KMS-11 (cell line): ENCODE data around the gene B9D2.

Experiments
- H2AFZ ChIP-seq: fragments of 200-600 bp; sonication (generic); 2 replicates; pipeline ENCODE4 v1.6.1; 2016; ENCODE audit warnings: antibody characterized with exemption, mixed run types, low read depth
- H3K27ac ChIP-seq: fragments of 200-600 bp; sonication (generic); 2 replicates; pipeline ENCODE4 v1.6.1; 2016; ENCODE audit warnings: mild to moderate bottlenecking, mixed run types
- H3K27me3 ChIP-seq: fragments of 200-600 bp; sonication (generic); 2 replicates; pipeline ENCODE4 v1.6.1; 2017; ENCODE audit warnings: mild to moderate bottlenecking, low read depth, mixed run types, moderate library complexity; ENCODE audit not compliant: insufficient read depth
- H3K36me3 ChIP-seq: fragments of 200-600 bp; sonication (generic); 2 replicates; pipeline ENCODE4 v1.6.1; 2017; ENCODE audit warnings: mild to moderate bottlenecking, mixed run types; ENCODE audit not compliant: insufficient read depth
- H3K4me1 ChIP-seq: fragments of 200-600 bp; sonication (generic); 2 replicates; pipeline ENCODE4 v1.6.1; 2016; ENCODE audit warnings: mild to moderate bottlenecking, low read depth, mixed run types; ENCODE audit not compliant: poor library complexity, severe bottlenecking
- H3K4me2 ChIP-seq: fragments of 200-600 bp; sonication (generic); 2 replicates; pipeline ENCODE4 v1.7.0; 2016; ENCODE audit warnings: mild to moderate bottlenecking, mixed run types
- H3K4me3 ChIP-seq: fragments of 200-600 bp; sonication (generic); IDR thresholded peaks from 2 replicates; pipeline ENCODE4 v1.6.1; 2017; ENCODE audit warnings: low read depth, low read length, mixed read lengths; ENCODE audit not compliant: insufficient read depth
- H3K79me2 ChIP-seq: fragments of 200-600 bp; sonication (generic); 2 replicates; pipeline ENCODE4 v1.6.1; 2016; ENCODE audit warnings: low read depth, mixed run types; ENCODE audit not compliant: insufficient read depth
- H3K9ac ChIP-seq: fragments of 200-600 bp; sonication (generic); 2 replicates; pipeline ENCODE4 v1.6.1; 2016; ENCODE audit warnings: mild to moderate bottlenecking, mixed run types
- H4K20me1 ChIP-seq: fragments of 200-600 bp; sonication (generic); 2 replicates; pipeline ENCODE4 v1.6.1; 2016; ENCODE audit warnings: mild to moderate bottlenecking, mixed run types; ENCODE audit not compliant: insufficient read depth
- CTCF ChIP-seq: fragments of 200-600 bp; sonication (generic); conservative IDR thresholded peaks from 2 replicates; pipeline ENCODE4 v1.6.1; 2017; ENCODE audit warnings: low read depth, mild to moderate bottlenecking, antibody characterized with exemption, low read length, moderate library complexity, mixed read lengths

Gene B9D2

GRCh38 chr19:41369769-41370168, 5.8 kb upstream of the B9D2 start:
- TF ChIP-seq CTCF: no peak
- no peak overlapping the region for H3K9ac ChIP-seq
- no peak overlapping the region for H3K4me2 ChIP-seq
- H4K20me1 ChIP-seq: no peaks in the 10 kb centered on the region
- H2AFZ ChIP-seq: no peak overlapping the region
- no peaks in the 10 kb centered on the region for H3K36me3 ChIP-seq
- H3K79me2 ChIP-seq: no peaks in the 10 kb centered on the region
- no peak overlapping the region for H3K4me3 ChIP-seq
- peaks cover 14% of the 10 kb centered on the region for H3K4me1 ChIP-seq
- no peaks in the 10 kb centered on the region for H3K27me3 ChIP-seq
- H3K27ac ChIP-seq: no peak overlapping the region

- TF ChIP-seq CTCF: no peak
- Histone ChIP-seq H3K36me3 (no peaks in the 10 kb centered on the region), H2AFZ (no peak overlapping the region), H3K4me1 (peaks cover 19% of the 10 kb centered on the region), H3K27me3 (no peaks in the 10 kb centered on the region), H4K20me1 (no peaks in the 10 kb centered on the region), H3K79me2 (no peaks in the 10 kb centered on the region), H3K27ac (no peak overlapping the region), H3K4me3 (no peak overlapping the region), H3K9ac (no peak overlapping the region), H3K4me2 (no peak overlapping the region)
Measured at GRCh38 chr19:41367848-41368301, 3.9 kb upstream of the B9D2 start.

GRCh38 chr19:41366089-41366488, 2.1 kb upstream of the B9D2 start:
- TF ChIP-seq CTCF: peak; percentile 41
- no peak overlapping the region for H3K4me2 ChIP-seq
- H3K4me3 ChIP-seq: no peak overlapping the region
- H3K4me1 ChIP-seq: peaks cover 20% of the 10 kb centered on the region
- no peaks in the 10 kb centered on the region for H3K27me3 ChIP-seq
- no peak overlapping the region for H2AFZ ChIP-seq
- no peaks in the 10 kb centered on the region for H4K20me1 ChIP-seq
- no peaks in the 10 kb centered on the region for H3K79me2 ChIP-seq
- H3K36me3 ChIP-seq: no peaks in the 10 kb centered on the region
- H3K27ac ChIP-seq: no peak overlapping the region
- H3K9ac ChIP-seq: no peak overlapping the region

GRCh38 chr19:41364524-41365391, 809 bp upstream of the B9D2 start:
- Histone ChIP-seq H2AFZ (peak overlapping the region; percentile 70), H3K9ac (peak overlapping the region; percentile 95), H3K27ac (peak overlapping the region; percentile 97), H3K4me3 (no peak overlapping the region), H3K4me1 (peaks cover 20% of the 10 kb centered on the region), H3K36me3 (no peaks in the 10 kb centered on the region), H4K20me1 (no peaks in the 10 kb centered on the region), H3K4me2 (peak overlapping the region; percentile 90), H3K79me2 (no peaks in the 10 kb centered on the region), H3K27me3 (no peaks in the 10 kb centered on the region)
- no peak for TF ChIP-seq CTCF
